Measurements from ENCODE around the gene ARID5A.
"Not testable (repeated sequence)": the region's sequence is repeated elsewhere in the genome, so short reads cannot be mapped to it uniquely, and the experiment has no call there.

Gene ARID5A

DNA sequence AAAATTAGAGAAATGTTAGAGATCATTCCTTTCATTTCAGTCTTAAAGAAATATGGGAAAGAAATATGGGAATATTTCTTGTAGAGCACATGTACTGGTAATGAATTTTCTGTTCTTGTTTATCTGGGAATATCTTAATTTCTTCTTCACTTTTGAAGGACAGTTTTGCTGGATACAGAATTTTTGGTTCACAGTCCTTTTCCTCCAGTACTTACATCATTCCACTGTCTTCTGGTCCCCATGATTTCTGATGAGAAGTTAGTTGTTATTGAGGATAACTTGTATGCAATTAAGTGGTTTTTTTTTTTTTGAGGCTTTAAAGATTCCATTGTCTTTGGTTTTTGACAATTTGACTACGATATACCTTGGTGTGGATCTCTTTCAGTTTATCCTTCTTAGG lies 42.4 kb upstream of the ARID5A start:
- Histone ChIP-seq H4K8ac (ENCODE audit: low read depth, low read length) (no peak overlapping the region), H3K79me1 (ENCODE audit: low read length) (no peaks in the 10 kb centered on the region), H4K5ac (ENCODE audit: low read length) (no peak overlapping the region), H3K4me2 (ENCODE audit: low read length) (no peak overlapping the region), H3K9ac (ENCODE audit: low read length) (no peak overlapping the region), H3K36me3 (ENCODE audit: control insufficient read depth, insufficient read depth, low read length) (no peaks in the 10 kb centered on the region), H2BK120ac (ENCODE audit: low read depth, low read length) (no peak overlapping the region), H3K4me1 (ENCODE audit: control insufficient read depth, low read depth, low read length) (peaks cover 2% of the 10 kb centered on the region), H3K79me2 (ENCODE audit: control insufficient read depth, insufficient read depth, low read length) (no peaks in the 10 kb centered on the region), H3K56ac (ENCODE audit: low read length) (no peak overlapping the region), H3K27me3 (ENCODE audit: insufficient read depth, low read length, poor library complexity) (no peaks in the 10 kb centered on the region), H3K18ac (ENCODE audit: low read length) (no peak overlapping the region), H2BK15ac (replicated peaks; ENCODE audit: low read depth) (no peak overlapping the region), H3K4ac (ENCODE audit: low read depth, low read length) (no peak overlapping the region), H2AK5ac (ENCODE audit: low read length) (no peak overlapping the region), H3K27ac (ENCODE audit: low read depth, low read length) (no peak overlapping the region), H3K23ac (ENCODE audit: low read length) (no peak overlapping the region), H2BK5ac (ENCODE audit: low read length) (no peak overlapping the region), H3K4me3 (ENCODE audit: low read length) (no peak overlapping the region)
- DNase-seq: no peak
- no CpG with 5 or more reads among the region's 1 CpG for WGBS (ENCODE audit: extremely low coverage, insufficient coverage, low lambda C conversion rate)

DNA sequence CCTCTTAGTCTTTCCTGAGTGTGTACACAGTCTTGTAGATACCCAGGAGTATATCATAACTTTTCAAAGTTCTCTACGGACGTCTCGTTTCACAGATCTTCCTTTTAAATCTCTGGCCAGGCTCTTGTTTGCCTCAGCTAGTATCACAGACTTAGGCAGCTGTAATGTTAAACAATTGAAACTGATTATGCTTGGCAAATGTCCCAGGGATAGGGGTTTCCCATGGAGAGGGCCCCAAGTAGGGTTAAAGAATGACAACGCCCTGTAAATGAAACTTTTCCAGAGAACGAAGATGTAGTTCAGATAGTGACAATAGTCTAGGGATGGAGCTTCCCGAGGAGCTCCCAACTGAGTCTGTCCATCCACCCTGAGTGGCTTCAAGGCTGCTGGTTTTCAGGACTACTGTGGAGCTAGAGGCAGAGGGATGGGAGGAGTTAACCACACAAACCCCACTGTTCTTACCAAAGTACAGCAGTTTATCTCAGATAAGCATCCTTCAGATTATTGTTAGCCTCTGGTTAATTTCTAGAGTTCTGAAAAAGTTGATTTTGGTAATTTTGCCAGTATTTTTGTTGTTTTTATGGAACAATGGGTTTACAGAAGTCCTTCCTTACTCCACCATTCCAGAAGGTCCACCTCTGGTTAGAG lies 40.4 kb upstream of the ARID5A start:
- Histone ChIP-seq H2BK120ac (ENCODE audit: low read depth, low read length) (no peak overlapping the region), H3K4ac (ENCODE audit: low read depth, low read length) (no peak overlapping the region), H4K5ac (ENCODE audit: low read length) (no peak overlapping the region), H2AK5ac (ENCODE audit: low read length) (no peak overlapping the region), H4K8ac (ENCODE audit: low read depth, low read length) (no peak overlapping the region), H3K4me1 (ENCODE audit: control insufficient read depth, low read depth, low read length) (peaks cover 2% of the 10 kb centered on the region), H2BK15ac (replicated peaks; ENCODE audit: low read depth) (no peak overlapping the region), H3K18ac (ENCODE audit: low read length) (no peak overlapping the region), H3K79me2 (ENCODE audit: control insufficient read depth, insufficient read depth, low read length) (no peaks in the 10 kb centered on the region), H3K56ac (ENCODE audit: low read length) (no peak overlapping the region), H2BK5ac (ENCODE audit: low read length) (no peak overlapping the region), H3K36me3 (ENCODE audit: control insufficient read depth, insufficient read depth, low read length) (no peaks in the 10 kb centered on the region), H3K4me2 (ENCODE audit: low read length) (no peak overlapping the region), H3K9ac (ENCODE audit: low read length) (no peak overlapping the region), H3K79me1 (ENCODE audit: low read length) (no peaks in the 10 kb centered on the region), H3K23ac (ENCODE audit: low read length) (no peak overlapping the region), H3K4me3 (ENCODE audit: low read length) (no peak overlapping the region), H3K27me3 (ENCODE audit: insufficient read depth, low read length, poor library complexity) (no peaks in the 10 kb centered on the region), H3K27ac (ENCODE audit: low read depth, low read length) (no peak overlapping the region)
- no peak for DNase-seq
- no CpG with 5 or more reads among the region's 6 CpGs for WGBS (ENCODE audit: extremely low coverage, insufficient coverage, low lambda C conversion rate)

DNA sequence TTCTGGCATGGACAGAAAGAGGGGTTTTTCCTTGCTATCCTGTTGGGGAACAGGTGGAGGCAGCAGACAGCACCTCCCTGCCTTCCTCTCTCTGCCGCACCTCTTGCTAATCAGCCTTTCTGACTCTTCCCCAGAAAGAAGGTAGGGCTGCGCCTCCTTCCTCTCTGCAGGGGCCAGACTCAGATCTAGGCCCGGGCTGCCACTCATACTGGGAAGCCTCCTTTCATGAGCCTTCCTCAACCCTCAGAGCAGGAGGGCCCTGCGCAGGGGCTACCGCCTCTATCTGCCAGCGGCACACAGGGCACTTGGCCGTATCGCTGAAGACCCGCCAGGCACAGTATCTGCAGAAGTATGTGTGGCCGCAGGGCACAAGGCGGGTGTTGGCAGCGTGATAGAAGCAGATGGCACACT lies 38.5 kb upstream of the ARID5A start:
- Histone ChIP-seq H3K18ac (ENCODE audit: low read length) (no peak overlapping the region), H3K23ac (ENCODE audit: low read length) (no peak overlapping the region), H3K4me3 (ENCODE audit: low read length) (no peak overlapping the region), H2BK15ac (replicated peaks; ENCODE audit: low read depth) (no peak overlapping the region), H3K79me2 (ENCODE audit: control insufficient read depth, insufficient read depth, low read length) (no peaks in the 10 kb centered on the region), H3K4me1 (ENCODE audit: control insufficient read depth, low read depth, low read length) (no peaks in the 10 kb centered on the region), H4K5ac (ENCODE audit: low read length) (no peak overlapping the region), H3K27me3 (ENCODE audit: insufficient read depth, low read length, poor library complexity) (no peaks in the 10 kb centered on the region), H3K4ac (ENCODE audit: low read depth, low read length) (no peak overlapping the region), H3K4me2 (ENCODE audit: low read length) (no peak overlapping the region), H2BK120ac (ENCODE audit: low read depth, low read length) (no peak overlapping the region), H3K56ac (ENCODE audit: low read length) (no peak overlapping the region), H3K9ac (ENCODE audit: low read length) (no peak overlapping the region), H3K36me3 (ENCODE audit: control insufficient read depth, insufficient read depth, low read length) (no peaks in the 10 kb centered on the region), H3K79me1 (ENCODE audit: low read length) (no peaks in the 10 kb centered on the region), H2BK5ac (ENCODE audit: low read length) (no peak overlapping the region), H4K8ac (ENCODE audit: low read depth, low read length) (no peak overlapping the region), H3K27ac (ENCODE audit: low read depth, low read length) (no peak overlapping the region), H2AK5ac (ENCODE audit: low read length) (no peak overlapping the region)
- peak; percentile 50 for DNase-seq
- WGBS (ENCODE audit: extremely low coverage, insufficient coverage, low lambda C conversion rate): no CpG with 5 or more reads among the region's 12 CpGs

DNA sequence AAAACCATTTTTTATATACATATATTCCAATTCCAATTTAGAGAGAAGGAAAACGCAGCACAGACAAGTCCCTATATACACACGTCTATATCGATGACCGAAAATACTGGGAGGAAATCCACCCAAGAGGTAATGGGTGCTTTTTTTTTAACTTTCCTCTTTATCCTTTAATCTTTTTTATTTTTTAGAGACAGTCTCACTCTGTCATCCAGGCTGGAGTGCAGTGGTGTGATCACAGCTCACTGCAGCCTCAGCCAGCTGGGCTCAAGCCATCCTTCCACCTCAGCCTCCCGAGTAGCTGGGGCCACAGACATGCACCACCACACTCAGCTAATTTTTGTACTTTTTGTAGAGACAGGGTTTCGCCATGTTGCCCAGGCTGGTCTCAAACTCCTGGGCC lies 37.9 kb upstream of the ARID5A start:
- not testable (repeated sequence) for H2BK15ac ChIP-seq (replicated peaks; ENCODE audit: low read depth); H3K27me3 ChIP-seq (ENCODE audit: insufficient read depth, low read length, poor library complexity); H2AK5ac ChIP-seq (ENCODE audit: low read length); H3K4me2 ChIP-seq (ENCODE audit: low read length); H4K8ac ChIP-seq (ENCODE audit: low read depth, low read length); H3K23ac ChIP-seq (ENCODE audit: low read length); H3K79me2 ChIP-seq (ENCODE audit: control insufficient read depth, insufficient read depth, low read length); H2BK120ac ChIP-seq (ENCODE audit: low read depth, low read length); H3K9ac ChIP-seq (ENCODE audit: low read length); H3K79me1 ChIP-seq (ENCODE audit: low read length); H3K27ac ChIP-seq (ENCODE audit: low read depth, low read length); H3K4me1 ChIP-seq (ENCODE audit: control insufficient read depth, low read depth, low read length); H3K18ac ChIP-seq (ENCODE audit: low read length); H3K36me3 ChIP-seq (ENCODE audit: control insufficient read depth, insufficient read depth, low read length); DNase-seq; H3K56ac ChIP-seq (ENCODE audit: low read length); H3K4me3 ChIP-seq (ENCODE audit: low read length); H3K4ac ChIP-seq (ENCODE audit: low read depth, low read length); H4K5ac ChIP-seq (ENCODE audit: low read length); H2BK5ac ChIP-seq (ENCODE audit: low read length)
- WGBS (ENCODE audit: extremely low coverage, insufficient coverage, low lambda C conversion rate): no CpG with 5 or more reads among the region's 6 CpGs

DNA sequence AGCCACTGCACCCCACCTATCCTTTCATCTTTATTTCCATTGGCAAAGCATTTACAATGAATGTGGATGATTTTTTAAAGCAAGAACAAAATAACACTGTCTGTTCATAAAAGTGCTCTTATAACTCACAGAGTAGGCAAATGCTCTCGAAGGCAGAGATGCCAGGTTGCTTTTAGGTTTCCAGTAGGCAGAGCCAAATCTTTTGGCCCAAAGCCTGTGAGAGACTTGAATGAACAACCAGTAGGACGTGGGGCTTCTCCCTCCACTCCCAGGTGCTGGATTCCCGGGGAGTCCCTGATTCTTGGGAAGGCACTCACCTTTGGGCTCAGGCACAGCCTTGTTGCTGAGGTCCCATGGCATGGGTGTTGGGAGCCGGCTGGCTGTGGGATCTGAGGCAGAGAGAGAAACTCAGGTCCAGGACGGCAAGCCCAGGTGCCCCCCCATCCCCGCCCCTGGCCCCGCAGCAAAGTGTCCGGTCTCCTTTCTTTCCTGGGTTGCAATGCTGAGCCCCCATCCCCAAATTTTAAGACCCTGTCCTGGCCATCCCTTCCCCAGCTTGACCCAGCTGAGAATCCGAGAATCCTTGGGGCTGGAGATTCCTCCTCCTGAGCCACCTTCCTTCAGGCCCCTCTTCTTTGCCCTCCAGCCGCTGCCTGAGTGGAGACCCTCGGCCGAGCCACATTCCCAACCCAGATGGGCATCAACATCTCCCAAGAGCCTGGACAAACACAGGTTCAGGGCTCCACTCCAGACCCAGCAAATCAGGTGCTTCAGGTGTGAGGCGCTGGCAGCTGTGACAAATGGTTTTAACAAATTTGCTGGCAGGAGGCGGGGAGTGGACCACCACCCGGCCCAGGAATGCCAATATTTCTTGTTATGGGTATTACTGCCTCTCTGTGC lies 37.2 kb upstream of the ARID5A start:
- no peak overlapping the region for H2BK15ac ChIP-seq (replicated peaks; ENCODE audit: low read depth)
- H3K4me1 ChIP-seq (ENCODE audit: control insufficient read depth, low read depth, low read length): no peaks in the 10 kb centered on the region
- no peak overlapping the region for H3K4me2 ChIP-seq (ENCODE audit: low read length)
- no peak overlapping the region for H3K27ac ChIP-seq (ENCODE audit: low read depth, low read length)
- H3K79me2 ChIP-seq (ENCODE audit: control insufficient read depth, insufficient read depth, low read length): no peaks in the 10 kb centered on the region
- WGBS (ENCODE audit: extremely low coverage, insufficient coverage, low lambda C conversion rate): no CpG with 5 or more reads among the region's 15 CpGs
- H2BK5ac ChIP-seq (ENCODE audit: low read length): no peak overlapping the region
- no peak overlapping the region for H3K56ac ChIP-seq (ENCODE audit: low read length)
- H2BK120ac ChIP-seq (ENCODE audit: low read depth, low read length): no peak overlapping the region
- H4K5ac ChIP-seq (ENCODE audit: low read length): no peak overlapping the region
- H3K36me3 ChIP-seq (ENCODE audit: control insufficient read depth, insufficient read depth, low read length): no peaks in the 10 kb centered on the region
- no peak for DNase-seq
- H3K4ac ChIP-seq (ENCODE audit: low read depth, low read length): no peak overlapping the region
- no peak overlapping the region for H3K4me3 ChIP-seq (ENCODE audit: low read length)
- H3K79me1 ChIP-seq (ENCODE audit: low read length): no peaks in the 10 kb centered on the region
- H4K8ac ChIP-seq (ENCODE audit: low read depth, low read length): no peak overlapping the region
- H3K18ac ChIP-seq (ENCODE audit: low read length): no peak overlapping the region
- H3K27me3 ChIP-seq (ENCODE audit: insufficient read depth, low read length, poor library complexity): no peaks in the 10 kb centered on the region
- no peak overlapping the region for H3K23ac ChIP-seq (ENCODE audit: low read length)
- no peak overlapping the region for H2AK5ac ChIP-seq (ENCODE audit: low read length)
- H3K9ac ChIP-seq (ENCODE audit: low read length): no peak overlapping the region
